Hepatocyte (in vitro differentiated cells): Measurements from ENCODE around the gene SAMD11.

Source experiments
- CTCF ChIP-seq: fragments of 200-600 bp; sonication (generic); IDR thresholded peaks from 2 replicates; pipeline ENCODE4 v1.5.1; 2016; ENCODE audit warnings: antibody characterized with exemption, mild to moderate bottlenecking; ENCODE audit not compliant: poor library complexity
- EZH2 ChIP-seq: fragments of 200-600 bp; sonication (generic); IDR thresholded peaks from 2 replicates; pipeline ENCODE4 v1.6.1; 2016; ENCODE audit warnings: antibody characterized with exemption, mild to moderate bottlenecking, borderline replicate concordance
- EZH2phosphoT487 ChIP-seq: fragments of 200-600 bp; sonication (generic); IDR thresholded peaks from one replicate; pipeline ENCODE4 v1.6.1; 2018; ENCODE audit warnings: antibody characterized with exemption, mild to moderate bottlenecking, low read depth, moderate library complexity; ENCODE audit not compliant: unreplicated experiment, severe bottlenecking

GRCh38 chr1:916173-917075 is 7.3 kb upstream of the SAMD11 start:
- no peak for TF ChIP-seq CTCF
- no peak for TF ChIP-seq EZH2
- TF ChIP-seq EZH2phosphoT487, result no peak
